ENCODE measurements around the gene ATP13A2.

DNA sequence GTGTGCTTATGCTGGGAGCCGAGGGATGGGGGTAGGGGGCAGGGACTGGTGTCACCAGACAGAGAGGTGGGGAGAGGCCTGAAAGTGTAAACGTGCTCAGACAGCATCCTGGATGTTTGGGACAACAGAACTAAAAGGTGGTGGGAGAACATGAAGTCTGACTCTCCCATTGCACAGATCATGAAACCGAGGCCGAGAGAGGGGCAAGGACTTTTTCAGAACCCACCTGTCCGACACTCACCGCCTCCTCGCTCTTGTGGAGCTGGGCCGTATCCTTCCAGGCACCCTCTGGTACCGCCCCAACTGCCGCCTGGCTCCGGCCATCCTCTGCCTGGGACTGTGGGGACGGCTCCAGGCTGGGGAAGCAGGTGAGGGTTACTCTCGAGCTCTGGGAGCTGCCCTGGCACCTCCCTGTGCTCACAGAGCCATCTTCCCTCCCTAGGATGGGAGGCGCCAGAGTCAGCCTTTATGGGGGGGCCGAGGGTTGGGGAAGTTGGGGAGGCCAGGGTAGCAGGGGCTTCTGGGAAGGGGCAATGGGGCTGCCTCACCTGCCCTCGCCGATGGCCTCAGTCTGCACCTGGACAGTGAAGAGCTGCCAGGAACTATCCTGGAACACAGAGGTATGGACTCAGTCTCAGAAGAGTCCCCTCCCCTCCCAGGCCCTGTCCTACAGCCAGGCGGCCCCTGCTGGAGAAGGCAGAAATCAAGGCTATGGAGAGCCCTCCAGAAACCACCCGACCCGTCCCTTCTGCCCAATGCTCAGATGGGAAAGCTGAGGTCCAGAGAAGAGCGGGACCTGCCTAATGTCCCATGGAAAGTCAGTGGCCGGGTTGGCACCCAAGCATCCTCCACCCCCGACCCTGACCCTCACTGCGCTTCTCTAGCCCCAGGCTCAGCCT is 7.0 kb downstream of the ATP13A2 start:
- TF ChIP-seq CTCF (optimal IDR thresholded peaks at IDR 0.05 in 1 of 3, IDR thresholded peaks at IDR 0.05 in 1 of 3, conservative IDR thresholded peaks at IDR 0.05 in 1 of 3; ENCODE audit: extremely low read depth in 1 of 3, insufficient read depth in 2 of 3, low read length in 3 of 3), result peak in 1 of 3 experiments; percentile 23
- TF ChIP-seq EZH2 (IDR thresholded peaks at IDR 0.05; ENCODE audit: low read length), result no peak

Measured in keratinocyte (primary cell).